Choroid plexus epithelial cell (primary cell): ENCODE measurements around the gene VPS35L.

Source experiments
- DNase-seq: peaks from one replicate; pipeline ENCODE4 v3.0.0-alpha.2; 2010; ENCODE audit warnings: low read depth
- H3K4me3 ChIP-seq: 2 replicates; pipeline ENCODE4 v1.5.1; 2011; ENCODE audit warnings: low read depth, mild to moderate bottlenecking, control low read depth, low read length, moderate library complexity
- CTCF ChIP-seq: conservative IDR thresholded peaks from 2 replicates; pipeline ENCODE4 v1.5.1; 2011; ENCODE audit warnings: low read depth, mild to moderate bottlenecking, control low read depth, inconsistent platforms, low read length, moderate library complexity

VPS35L gene

GRCh38 chr16:19746561-19746960 lies 191.1 kb downstream of the VPS35L start:
- TF ChIP-seq CTCF: no peak
- no peak for DNase-seq
- H3K4me3 ChIP-seq: no peak overlapping the region

GRCh38 chr16:19748389-19749168 lies 193.1 kb downstream of the VPS35L start:
- DNase-seq: peak; percentile 20
- no peak overlapping the region for H3K4me3 ChIP-seq
- no peak for TF ChIP-seq CTCF

- H3K4me3 ChIP-seq: no peak overlapping the region
- TF ChIP-seq CTCF: no peak
- DNase-seq: no peak
Observed at GRCh38 chr16:19749571-19750080, 194.1 kb downstream of the VPS35L start.
